ENCODE data around the gene BLOC1S3. TPM values are rescaled to one million over a fixed set of nuclear protein-coding genes. Genes with fewer than 3 reads are reported as not detected.

BLOC1S3 gene
- total and polyA plus RNA-seq, 4 donors = 2.9 to 12.2 (median 6.4) TPM

DNA sequence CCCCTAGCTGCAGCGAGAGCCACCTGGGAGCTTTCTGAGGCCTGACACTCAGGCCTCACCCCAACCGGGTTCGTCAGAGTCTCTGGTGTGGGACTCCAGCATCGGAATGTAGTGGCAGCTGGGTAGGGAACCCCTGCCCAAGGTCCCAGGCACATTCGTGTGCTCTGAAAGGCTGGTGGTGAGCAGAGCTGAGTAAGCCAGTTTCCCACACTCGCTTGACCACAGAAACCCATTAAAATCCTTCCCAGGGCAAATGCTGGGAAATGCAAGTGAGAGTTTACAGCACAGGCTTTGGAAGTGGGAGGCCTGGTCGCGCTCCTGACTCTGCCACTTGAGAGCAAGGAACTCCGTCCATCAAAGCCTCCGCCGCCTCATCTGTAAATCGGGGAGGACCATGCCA is 4.8 kb upstream of the BLOC1S3 start:
- Histone ChIP-seq H3K4me1 (ENCODE audit: control insufficient read depth in 1 of 2, insufficient read depth in 2 of 2, low read length in 2 of 2) (no peaks in the 10 kb centered on the region), H3K4me3 (ENCODE audit: low read length in 2 of 2) (no peak overlapping the region), H3K9me3 (ENCODE audit: control insufficient read depth, low read length) (no peaks in the 10 kb centered on the region), H3K27me3 (ENCODE audit: control insufficient read depth in 1 of 2, insufficient read depth in 2 of 2, low read length in 1 of 2) (no peaks in the 10 kb centered on the region), H3K27ac (ENCODE audit: low read depth in 1 of 2, low read length in 2 of 2) (no peak overlapping the region), H3K36me3 (ENCODE audit: control insufficient read depth in 1 of 2, insufficient read depth in 2 of 2, low read length in 1 of 2) (no peaks in the 10 kb centered on the region)
- 79 to 84% methylated on average over 12 of the region's 12 CpGs for WGBS, 2 donors
- DNase-seq (no peak), ATAC-seq (ENCODE audit: low FRiP score) (no peak)
- intact Hi-C loops (cut with DNase I) = no loop called here

DNA sequence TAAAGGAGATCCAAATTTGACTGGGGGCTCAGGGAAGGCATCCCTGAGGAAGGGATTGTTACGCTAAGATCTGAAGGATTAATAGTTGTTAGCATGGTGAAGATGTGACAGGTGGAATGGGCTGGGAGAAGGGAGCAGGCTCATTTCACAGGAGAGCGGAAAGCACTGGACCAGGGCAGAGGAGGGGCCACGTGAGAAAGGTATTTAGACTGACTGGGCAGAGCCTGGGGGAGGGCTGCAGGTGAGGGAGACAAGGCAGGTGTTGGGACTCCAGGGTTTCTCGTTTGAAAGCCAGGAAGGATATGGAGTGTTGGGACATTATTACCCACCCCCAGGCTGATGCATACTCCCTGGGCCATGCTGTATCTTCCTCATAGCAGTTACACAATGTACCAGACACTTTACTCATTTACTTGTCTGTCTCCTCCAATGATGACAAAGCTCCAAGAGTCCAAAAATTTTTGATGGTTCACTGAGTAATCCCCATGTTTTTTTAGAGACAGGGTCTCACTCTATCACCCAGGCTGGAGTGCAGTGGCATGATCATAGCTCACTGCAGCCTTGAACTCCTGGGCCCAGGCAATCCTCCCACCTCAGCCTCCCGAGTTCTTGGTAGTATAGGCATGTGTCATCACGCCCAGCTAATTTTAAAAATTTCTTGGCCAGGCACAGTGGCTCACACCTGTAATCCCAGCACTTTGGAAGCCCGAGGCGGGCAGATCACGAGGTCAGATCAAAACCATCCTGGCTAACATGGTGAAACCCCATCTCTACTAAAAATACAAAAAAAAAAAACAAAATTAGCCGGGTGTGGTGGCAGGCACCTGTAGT is 2.9 kb upstream of the BLOC1S3 start:
- Histone ChIP-seq H3K36me3 (ENCODE audit: control insufficient read depth in 1 of 2, insufficient read depth in 2 of 2, low read length in 1 of 2) (no peaks in the 10 kb centered on the region), H3K27ac (ENCODE audit: low read depth in 1 of 2, low read length in 2 of 2) (no peak overlapping the region), H3K4me1 (ENCODE audit: control insufficient read depth in 1 of 2, insufficient read depth in 2 of 2, low read length in 2 of 2) (peaks cover 0 to 2% of the 10 kb centered on the region in 2 donors), H3K9me3 (ENCODE audit: control insufficient read depth, low read length) (no peaks in the 10 kb centered on the region), H3K4me3 (ENCODE audit: low read length in 2 of 2) (no peak overlapping the region), H3K27me3 (ENCODE audit: control insufficient read depth in 1 of 2, insufficient read depth in 2 of 2, low read length in 1 of 2) (no peaks in the 10 kb centered on the region)
- no peak for ATAC-seq (ENCODE audit: low FRiP score)
- intact Hi-C loops (cut with DNase I) = loop anchor here in 1 of 2 donors (5.0 kb wide), 2 partner anchors 77 to 83 kb away; partner anchors contain the start of genes MARK4 and PPP1R37
- 84 to 87% methylated on average over 10 of the region's 10 CpGs for WGBS, 2 donors
- DNase-seq = no peak

DNA sequence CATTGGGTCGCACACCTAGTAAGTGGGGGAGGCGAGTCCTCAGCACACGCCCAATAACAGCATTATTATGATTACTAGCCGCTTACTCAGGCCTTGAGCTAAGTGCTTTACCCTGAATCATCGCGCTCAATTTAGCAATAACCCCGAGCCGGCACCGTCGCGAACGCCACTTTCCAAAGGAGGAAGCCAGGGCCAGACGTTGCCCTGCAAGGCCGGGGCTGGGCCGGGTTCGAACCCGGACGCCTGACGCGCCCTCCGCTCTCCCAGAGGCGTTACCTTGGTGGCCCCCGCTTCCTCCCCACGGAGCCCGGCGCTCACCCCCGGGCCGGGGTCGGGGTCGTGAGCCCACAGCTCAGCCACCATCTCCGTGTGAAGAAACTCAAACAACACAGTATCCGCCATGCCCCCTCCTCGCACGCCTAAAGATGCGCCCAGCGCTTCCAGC is 745 bp upstream of the BLOC1S3 start, which contains the start of gene TRAPPC6A:
Gene TRAPPC6A (minus strand): TSS at position 421 of the 445 bp plus-strand sequence. CDS start 19 bp downstream, at position 402.
- intact Hi-C loops (cut with DNase I) = loop anchor here in 1 of 2 donors (5.0 kb wide), 2 partner anchors 74 to 86 kb away; partner anchors contain the start of genes MARK4 and PPP1R37
- Histone ChIP-seq H3K27me3 (ENCODE audit: control insufficient read depth in 1 of 2, insufficient read depth in 2 of 2, low read length in 1 of 2) (no peaks in the 10 kb centered on the region), H3K4me3 (ENCODE audit: low read length in 2 of 2) (peak within 1 kb of the TSS; percentile 45 to 79), H3K4me1 (ENCODE audit: control insufficient read depth in 1 of 2, insufficient read depth in 2 of 2, low read length in 2 of 2) (peaks cover 0 to 2% of the 10 kb centered on the region in 2 donors), H3K9me3 (ENCODE audit: control insufficient read depth, low read length) (no peaks in the 10 kb centered on the region), H3K27ac (ENCODE audit: low read depth in 1 of 2, low read length in 2 of 2) (peak within 1 kb of the TSS; percentile 67 to 89), H3K36me3 (ENCODE audit: control insufficient read depth in 1 of 2, insufficient read depth in 2 of 2, low read length in 1 of 2) (no peaks in the 10 kb centered on the region)
- ATAC-seq (ENCODE audit: low FRiP score) (no peak), DNase-seq (no peak)
- 0 to 1% methylated on average over 36 of the region's 36 CpGs for WGBS, 2 donors

DNA sequence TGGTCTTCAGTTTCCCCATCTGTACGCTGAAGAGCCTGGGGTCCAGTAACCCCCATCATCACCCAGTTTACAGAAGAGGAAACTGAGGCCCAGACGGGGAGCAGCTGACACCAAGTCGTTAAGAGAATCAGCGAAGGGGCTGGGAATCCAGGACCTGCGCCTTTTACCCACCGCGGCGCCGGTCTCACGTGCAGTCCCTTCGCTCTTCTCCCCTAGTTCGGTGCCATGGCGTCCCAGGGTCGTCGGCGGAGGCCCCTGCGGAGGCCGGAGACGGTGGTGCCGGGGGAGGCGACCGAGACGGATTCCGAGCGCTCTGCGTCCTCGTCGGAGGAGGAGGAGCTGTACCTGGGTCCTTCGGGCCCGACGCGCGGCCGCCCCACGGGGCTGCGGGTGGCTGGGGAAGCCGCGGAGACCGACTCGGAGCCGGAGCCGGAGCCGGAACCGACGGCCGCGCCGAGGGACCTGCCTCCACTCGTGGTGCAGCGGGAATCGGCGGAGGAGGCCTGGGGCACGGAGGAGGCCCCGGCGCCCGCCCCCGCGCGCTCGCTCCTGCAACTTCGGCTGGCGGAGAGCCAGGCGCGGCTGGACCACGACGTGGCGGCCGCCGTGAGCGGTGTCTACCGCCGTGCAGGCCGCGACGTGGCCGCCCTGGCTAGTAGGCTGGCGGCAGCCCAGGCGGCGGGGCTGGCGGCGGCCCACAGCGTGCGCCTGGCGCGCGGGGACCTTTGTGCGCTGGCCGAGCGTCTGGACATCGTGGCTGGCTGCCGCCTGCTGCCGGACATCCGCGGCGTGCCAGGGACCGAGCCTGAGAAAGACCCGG is 698 bp downstream of the BLOC1S3 start:
- Histone ChIP-seq H3K27ac (ENCODE audit: low read depth in 1 of 2, low read length in 2 of 2) (peak overlapping the region; percentile 20 to 89), H3K4me1 (ENCODE audit: control insufficient read depth in 1 of 2, insufficient read depth in 2 of 2, low read length in 2 of 2) (peaks cover 0 to 2% of the 10 kb centered on the region in 2 donors), H3K36me3 (ENCODE audit: control insufficient read depth in 1 of 2, insufficient read depth in 2 of 2, low read length in 1 of 2) (no peaks in the 10 kb centered on the region), H3K27me3 (ENCODE audit: control insufficient read depth in 1 of 2, insufficient read depth in 2 of 2, low read length in 1 of 2) (no peaks in the 10 kb centered on the region), H3K9me3 (ENCODE audit: control insufficient read depth, low read length) (no peaks in the 10 kb centered on the region), H3K4me3 (ENCODE audit: low read length in 2 of 2) (peak overlapping the region; percentile 38 to 79)
- DNase-seq (peak; percentile 65 to 87), ATAC-seq (ENCODE audit: low FRiP score) (no peak)
- WGBS, 2 donors = 1% methylated on average over 77 to 97 of the region's 97 CpGs
- intact Hi-C loops (cut with DNase I) = loop anchor here in 1 of 2 donors (5.0 kb wide), 2 partner anchors 73 to 87 kb away; partner anchors contain the start of genes MARK4 and PPP1R37

DNA sequence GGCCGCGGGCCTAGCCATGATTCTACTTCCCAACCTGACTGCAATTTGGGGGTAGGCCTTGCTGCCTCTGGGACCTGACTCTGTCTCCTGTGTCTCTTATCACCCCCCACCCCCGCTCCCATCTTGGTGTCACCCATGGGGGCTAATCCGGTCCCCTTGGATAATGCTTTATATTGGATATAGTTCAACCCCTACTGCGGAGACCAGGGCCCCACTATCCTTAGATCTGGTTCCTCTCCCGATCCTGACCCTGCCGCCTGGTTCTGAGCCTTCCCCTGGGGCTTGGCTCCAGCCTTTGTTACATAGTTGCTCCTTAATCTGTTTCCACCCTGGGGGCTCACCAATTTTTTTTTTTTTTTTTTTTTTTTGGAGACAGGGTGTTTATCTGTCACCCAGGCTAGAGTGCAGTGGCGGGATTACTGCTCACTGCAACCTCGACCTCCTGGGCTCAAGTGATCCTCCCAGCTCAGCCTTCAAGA is 1.3 kb downstream of the BLOC1S3 start:
- no peak overlapping the region for H3K27ac ChIP-seq (ENCODE audit: low read depth in 1 of 2, low read length in 2 of 2)
- no peaks in the 10 kb centered on the region for H3K27me3 ChIP-seq (ENCODE audit: control insufficient read depth in 1 of 2, insufficient read depth in 2 of 2, low read length in 1 of 2)
- ATAC-seq (ENCODE audit: low FRiP score) (no peak), DNase-seq (no peak)
- H3K4me3 ChIP-seq (ENCODE audit: low read length in 2 of 2) = peak overlapping the region; percentile 38 to 79
- H3K9me3 ChIP-seq (ENCODE audit: control insufficient read depth, low read length) = no peaks in the 10 kb centered on the region
- H3K4me1 ChIP-seq (ENCODE audit: control insufficient read depth in 1 of 2, insufficient read depth in 2 of 2, low read length in 2 of 2) = peaks cover 0 to 2% of the 10 kb centered on the region in 2 donors
- H3K36me3 ChIP-seq (ENCODE audit: control insufficient read depth in 1 of 2, insufficient read depth in 2 of 2, low read length in 1 of 2) = no peaks in the 10 kb centered on the region
- WGBS, 2 donors = 43 to 45% methylated on average over 9 of the region's 9 CpGs
- intact Hi-C loops (cut with DNase I) = loop anchor here in 1 of 2 donors (5.0 kb wide), 2 partner anchors 72 to 88 kb away; partner anchors contain the start of genes MARK4 and PPP1R37

DNA sequence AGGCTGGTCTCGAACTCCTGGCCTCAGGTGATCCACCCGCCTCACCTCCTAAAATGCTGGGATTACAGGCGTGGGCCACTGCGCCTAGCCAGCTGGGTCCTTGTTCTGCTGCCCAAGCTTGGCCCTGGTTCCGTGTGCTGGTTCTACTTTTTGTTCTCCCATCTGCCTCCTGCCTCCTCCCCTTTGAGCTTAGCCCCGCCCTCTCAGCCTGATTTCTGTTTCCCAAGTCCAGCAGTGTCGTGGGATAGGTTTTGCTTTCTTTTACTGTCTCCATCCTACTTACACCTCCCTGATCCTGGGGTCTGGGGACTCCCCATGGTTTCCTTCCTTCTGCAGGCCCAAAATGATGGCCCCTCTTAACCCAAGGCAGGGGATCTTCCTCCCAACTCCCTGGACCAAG is 2.4 kb downstream of the BLOC1S3 start:
- no peak overlapping the region for H3K27ac ChIP-seq (ENCODE audit: low read depth in 1 of 2, low read length in 2 of 2)
- peak in 1 of 2 donors; percentile 32 for DNase-seq
- peaks cover 0 to 2% of the 10 kb centered on the region in 2 donors for H3K4me1 ChIP-seq (ENCODE audit: control insufficient read depth in 1 of 2, insufficient read depth in 2 of 2, low read length in 2 of 2)
- no peak overlapping the region for H3K4me3 ChIP-seq (ENCODE audit: low read length in 2 of 2)
- 80 to 82% methylated on average over 7 of the region's 7 CpGs for WGBS, 2 donors
- no peak for ATAC-seq (ENCODE audit: low FRiP score)
- no peaks in the 10 kb centered on the region for H3K36me3 ChIP-seq (ENCODE audit: control insufficient read depth in 1 of 2, insufficient read depth in 2 of 2, low read length in 1 of 2)
- intact Hi-C loops (cut with DNase I) = no loop called here
- H3K27me3 ChIP-seq (ENCODE audit: control insufficient read depth in 1 of 2, insufficient read depth in 2 of 2, low read length in 1 of 2) = no peaks in the 10 kb centered on the region
- H3K9me3 ChIP-seq (ENCODE audit: control insufficient read depth, low read length) = no peaks in the 10 kb centered on the region

DNA sequence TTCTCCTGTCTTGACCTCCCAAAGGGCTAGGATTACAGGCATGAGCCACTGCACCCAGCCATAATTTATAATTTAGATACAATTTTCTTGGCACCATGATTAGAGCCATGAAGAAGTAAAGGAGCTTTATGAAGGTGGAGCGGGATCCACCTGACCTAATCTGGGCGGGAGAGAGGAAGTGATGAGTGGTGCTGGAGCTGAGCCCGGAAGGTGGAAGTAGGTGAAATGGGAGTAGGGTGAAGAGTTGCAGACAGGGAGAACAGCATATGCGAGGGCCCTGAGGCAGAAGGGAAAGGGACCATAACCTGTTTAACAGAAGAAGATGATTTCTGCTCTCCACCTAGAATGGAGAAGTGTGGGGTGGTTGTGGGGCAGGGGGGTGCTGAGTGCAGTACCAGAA is 4.2 kb downstream of the BLOC1S3 start:
- ATAC-seq (ENCODE audit: low FRiP score) = no peak
- WGBS, 2 donors = 93% methylated on average over 4 of the region's 4 CpGs
- DNase-seq = no peak
- peaks cover 0 to 2% of the 10 kb centered on the region in 2 donors for H3K4me1 ChIP-seq (ENCODE audit: control insufficient read depth in 1 of 2, insufficient read depth in 2 of 2, low read length in 2 of 2)
- no peaks in the 10 kb centered on the region for H3K27me3 ChIP-seq (ENCODE audit: control insufficient read depth in 1 of 2, insufficient read depth in 2 of 2, low read length in 1 of 2)
- no peaks in the 10 kb centered on the region for H3K9me3 ChIP-seq (ENCODE audit: control insufficient read depth, low read length)
- H3K4me3 ChIP-seq (ENCODE audit: low read length in 2 of 2) = no peak overlapping the region
- intact Hi-C loops (cut with DNase I) = no loop called here
- no peaks in the 10 kb centered on the region for H3K36me3 ChIP-seq (ENCODE audit: control insufficient read depth in 1 of 2, insufficient read depth in 2 of 2, low read length in 1 of 2)
- no peak overlapping the region for H3K27ac ChIP-seq (ENCODE audit: low read depth in 1 of 2, low read length in 2 of 2)

DNA sequence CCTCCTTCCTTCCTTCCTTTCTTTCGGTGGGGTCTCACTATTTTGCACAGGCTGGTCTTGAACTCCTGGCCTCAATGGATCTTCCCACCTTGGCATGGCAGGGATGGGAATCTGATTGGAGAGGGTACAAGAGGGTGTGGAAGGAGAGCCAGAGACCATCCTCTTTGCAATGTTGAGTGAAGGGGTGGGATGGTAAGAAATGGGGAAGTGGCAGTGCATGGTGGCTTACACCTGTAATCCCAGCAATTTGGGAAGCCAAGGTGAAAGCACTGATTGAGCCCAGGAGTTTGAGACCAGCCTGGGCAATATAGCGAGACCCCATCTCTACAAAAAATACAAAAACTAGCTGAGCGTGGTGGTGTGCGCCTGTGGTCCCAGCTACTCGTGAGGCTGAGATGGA is 5.5 kb downstream of the BLOC1S3 start:
- Histone ChIP-seq H3K36me3 (ENCODE audit: control insufficient read depth in 1 of 2, insufficient read depth in 2 of 2, low read length in 1 of 2) (no peaks in the 10 kb centered on the region), H3K27ac (ENCODE audit: low read depth in 1 of 2, low read length in 2 of 2) (no peak overlapping the region), H3K27me3 (ENCODE audit: control insufficient read depth in 1 of 2, insufficient read depth in 2 of 2, low read length in 1 of 2) (no peaks in the 10 kb centered on the region), H3K4me3 (ENCODE audit: low read length in 2 of 2) (no peak overlapping the region), H3K4me1 (ENCODE audit: control insufficient read depth in 1 of 2, insufficient read depth in 2 of 2, low read length in 2 of 2) (peaks cover 0 to 2% of the 10 kb centered on the region in 2 donors), H3K9me3 (ENCODE audit: control insufficient read depth, low read length) (no peaks in the 10 kb centered on the region)
- intact Hi-C loops (cut with DNase I) = no loop called here
- DNase-seq (no peak), ATAC-seq (ENCODE audit: low FRiP score) (no peak)
- 93 to 94% methylated on average over 5 of the region's 5 CpGs for WGBS, 2 donors

Data from aorta (tissue), 5 donors.